ENCODE results near the gene HOXD10.

- TF ChIP-seq ZFX (IDR thresholded peaks at IDR 0.05) (no peak), CTCF (conservative IDR thresholded peaks at IDR 0.05) (no peak)
Measured at GRCh38 chr2:176133389-176133788, 16.8 kb downstream of the HOXD10 start.
